SK-N-SH (cell line): ENCODE data around the gene GPRC5C. TPM values are rescaled to one million over a fixed set of nuclear protein-coding genes. Genes with fewer than 3 reads are reported as not detected.

ENCODE experiments used
- CTCF ChIA-PET: fragments of 300-600, 350-600 bp; formaldehyde crosslinking; extraction: SDS; loops from one replicate; lab custom pipeline; 2021; lab: Yijun Ruan, JAX
- POLR2A ChIA-PET: fragments of 350-600 bp; sonication (Branson Sonifier 250); formaldehyde crosslinking; extraction: SDS; loops from one replicate; lab custom pipeline; 2020; ENCODE audit warnings: antibody characterized with exemption, inconsistent platforms; lab: Yijun Ruan, JAX
- DNase-seq: peaks from one replicate; pipeline ENCODE4 v3.0.0; 2012
- H2AFZ ChIP-seq: fragments of 200-600 bp; sonication (generic); 2 replicates; pipeline ENCODE4 v1.8.1; 2016; ENCODE audit warnings: antibody characterized with exemption, mild to moderate bottlenecking, low read depth
- H3F3A ChIP-seq: fragments of 200-600 bp; sonication (generic); replicated peaks from 2 replicates; pipeline ENCODE3; 2016; ENCODE audit warnings: antibody characterized with exemption, mild to moderate bottlenecking; ENCODE audit not compliant: insufficient read depth
- H3K27ac ChIP-seq, 2 experiments: fragments of 200-500 bp in 1 of 2; fragments of 200-600 bp in 1 of 2; sonication (Bioruptor generic) in 1 of 2; sonication (generic), shearing (Covaris generic) in 1 of 2; 2 replicates each; pipeline versions ENCODE4 v1.5.1 to v1.6.1; 2014 to 2016; ENCODE audit warnings: low read depth in 2 of 2, inconsistent platforms in 1 of 2, low read length in 1 of 2, mild to moderate bottlenecking in 1 of 2, mixed read lengths in 1 of 2
- H3K27me3 ChIP-seq: fragments of 200-600 bp; sonication (generic), shearing (Covaris generic); 2 replicates; pipeline ENCODE4 v1.6.1; 2016; ENCODE audit warnings: mixed run types; ENCODE audit not compliant: insufficient read depth
- H3K36me3 ChIP-seq, 2 experiments: fragments of 200-500 bp in 1 of 2; fragments of 200-600 bp in 1 of 2; sonication (Bioruptor generic) in 1 of 2; sonication (generic) in 1 of 2; replicated peaks in 1 of 2; 2 replicates each; pipeline versions ENCODE3 to v1.5.1; 2014 to 2016; ENCODE audit warnings: low read length in 1 of 2, mild to moderate bottlenecking in 1 of 2; ENCODE audit not compliant: insufficient read depth in 2 of 2, control insufficient read depth in 1 of 2
- H3K4me1 ChIP-seq, 2 experiments: fragments of 200-500 bp in 1 of 2; fragments of 200-600 bp in 1 of 2; sonication (Bioruptor generic) in 1 of 2; sonication (generic), shearing (Covaris generic) in 1 of 2; 2 replicates each; pipeline versions ENCODE4 v1.5.1 to v1.6.1; 2014 to 2016; ENCODE audit warnings: low read depth in 1 of 2, low read length in 1 of 2, mixed run types in 1 of 2; ENCODE audit not compliant: insufficient read depth in 2 of 2, control insufficient read depth in 1 of 2
- H3K4me2 ChIP-seq: fragments of 200-600 bp; sonication (generic), shearing (Covaris generic); 2 replicates; pipeline ENCODE4 v1.6.1; 2017; ENCODE audit warnings: mixed run types
- H3K4me3 ChIP-seq, 2 experiments: fragments of 200-500 bp in 1 of 2; fragments of 200-600 bp in 1 of 2; sonication (Bioruptor generic) in 1 of 2; sonication (generic), shearing (Covaris generic) in 1 of 2; 2 replicates each; pipeline versions ENCODE4 v1.5.1 to v1.8.1; 2014 to 2016; ENCODE audit warnings: low read depth in 2 of 2, inconsistent platforms in 1 of 2, low read length in 1 of 2, mild to moderate bottlenecking in 1 of 2, mixed read lengths in 1 of 2, moderate library complexity in 1 of 2
- H3K79me2 ChIP-seq: fragments of 200-600 bp; sonication (generic); 2 replicates; pipeline ENCODE4 v1.8.1; 2017; ENCODE audit warnings: mild to moderate bottlenecking; ENCODE audit not compliant: insufficient read depth
- H3K9ac ChIP-seq: fragments of 200-600 bp; sonication (generic); 2 replicates; pipeline ENCODE4 v1.6.1; 2017; ENCODE audit warnings: mixed run types
- H3K9me2 ChIP-seq: fragments of 200-600 bp; sonication (generic); 2 replicates; pipeline ENCODE4 v1.6.1; 2017; ENCODE audit warnings: mixed run types
- H3K9me3 ChIP-seq: fragments of 200-600 bp; sonication (generic); 2 replicates; pipeline ENCODE4 v1.6.1; 2017; ENCODE audit warnings: mixed run types, mild to moderate bottlenecking, moderate library complexity
- H4K20me1 ChIP-seq: fragments of 200-600 bp; sonication (generic); 2 replicates; pipeline ENCODE4 v1.6.1; 2017; ENCODE audit warnings: mild to moderate bottlenecking, mixed run types; ENCODE audit not compliant: insufficient read depth
- RAD21 ChIP-seq: IDR thresholded peaks from 2 replicates; pipeline ENCODE4 v1.6.1; 2012; ENCODE audit warnings: mild to moderate bottlenecking, low read length
- RCOR1 ChIP-seq: fragments of 150-350 bp; IDR thresholded peaks from 2 replicates; pipeline ENCODE4 v1.6.1; 2017; ENCODE audit warnings: antibody characterized with exemption, low read length
- RXRA ChIP-seq: IDR thresholded peaks from 2 replicates; pipeline ENCODE4 v1.4.0; 2012; ENCODE audit warnings: low read depth, mild to moderate bottlenecking, borderline replicate concordance
- SIN3A ChIP-seq: IDR thresholded peaks from 2 replicates; pipeline ENCODE4 v1.6.1; 2012; ENCODE audit warnings: low read depth, mild to moderate bottlenecking, low read length, moderate library complexity, borderline replicate concordance
- SMC3 ChIP-seq: IDR thresholded peaks from 2 replicates; pipeline ENCODE4 v1.6.1; 2012; ENCODE audit warnings: low read depth, low read length, improper control_type of control experiment
- WGBS: methylation state at CpG from one replicate; pipeline ENCODE4 v1.1.6; 2017; ENCODE audit warnings: low lambda C conversion rate; 5-methylcytosine and 5-hydroxymethylcytosine counted together
- polyA plus RNA-seq, 3 experiments: library from polyadenylated mRNA; depleted of rRNA; stranded (reverse); fragments of >200 nt; gene quantifications; 2 replicates each; pipeline ENCODE4 v1.2.3, GENCODE V29; 2012
- TF ChIP-seq, protein P1 (sequence below): IDR thresholded peaks from 2 replicates; pipeline ENCODE4 v1.4.0; 2012; ENCODE audit warnings: low read depth, borderline replicate concordance
- TF ChIP-seq, protein P2 (sequence below): IDR thresholded peaks from 2 replicates; pipeline ENCODE4 v1.4.0; 2012; ENCODE audit warnings: low read depth, borderline replicate concordance
- TF ChIP-seq, protein P3 (sequence below): IDR thresholded peaks from 2 replicates; pipeline ENCODE4 v1.4.0; 2012; ENCODE audit warnings: low read depth
- TF ChIP-seq, protein P4 (sequence below): IDR thresholded peaks from 2 replicates; pipeline ENCODE4; 2012
- TF ChIP-seq, protein P5 (sequence below): fragments of 200-600 bp; sonication (generic); IDR thresholded peaks from 2 replicates; pipeline ENCODE4 v1.6.1; 2017; ENCODE audit warnings: antibody characterized with exemption, mild to moderate bottlenecking, moderate library complexity
- TF ChIP-seq, protein P6 (sequence below): IDR thresholded peaks from 2 replicates; pipeline ENCODE4 v1.6.1; 2012; ENCODE audit warnings: mild to moderate bottlenecking, low read depth, low read length, moderate library complexity

GPRC5C gene
- polyA plus RNA-seq, 1 of the 3 experiments (the other 2 are of a cell fraction): not detected

DNA sequence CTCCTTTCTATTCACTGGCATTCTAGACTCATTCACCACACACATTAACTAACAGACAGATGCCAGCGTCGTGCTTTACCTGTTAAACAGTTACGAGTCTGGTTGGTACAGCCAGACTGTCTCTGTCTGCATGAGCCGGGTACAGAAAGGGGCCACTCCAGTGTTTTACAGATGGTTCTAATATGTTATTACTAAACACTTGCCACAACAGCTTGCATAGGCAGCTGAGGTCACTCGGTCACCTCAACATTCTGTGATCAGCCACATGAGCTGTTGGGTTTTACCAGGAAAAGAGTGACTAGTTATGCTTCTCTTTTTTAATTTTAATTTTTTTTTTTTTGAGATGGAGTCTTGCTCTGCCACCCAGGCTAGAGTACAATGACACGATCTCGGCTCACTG lies 59.7 kb downstream of the GPRC5C start:
- no peak for DNase-seq
- CTCF ChIA-PET: interaction anchor here (0.6 to 8.8 kb wide), 10 partner anchors 9 to 202 kb away, joined by 3 to 85 read pairs (median 4); partner anchors contain the start of gene GPR142
- H3K36me3 ChIP-seq: no peaks in the 10 kb centered on the region
- H3K4me2 ChIP-seq: no peak overlapping the region
- H3K4me1 ChIP-seq: no peaks in the 10 kb centered on the region
- no peaks in the 10 kb centered on the region for H4K20me1 ChIP-seq
- TF ChIP-seq, protein P1, sequence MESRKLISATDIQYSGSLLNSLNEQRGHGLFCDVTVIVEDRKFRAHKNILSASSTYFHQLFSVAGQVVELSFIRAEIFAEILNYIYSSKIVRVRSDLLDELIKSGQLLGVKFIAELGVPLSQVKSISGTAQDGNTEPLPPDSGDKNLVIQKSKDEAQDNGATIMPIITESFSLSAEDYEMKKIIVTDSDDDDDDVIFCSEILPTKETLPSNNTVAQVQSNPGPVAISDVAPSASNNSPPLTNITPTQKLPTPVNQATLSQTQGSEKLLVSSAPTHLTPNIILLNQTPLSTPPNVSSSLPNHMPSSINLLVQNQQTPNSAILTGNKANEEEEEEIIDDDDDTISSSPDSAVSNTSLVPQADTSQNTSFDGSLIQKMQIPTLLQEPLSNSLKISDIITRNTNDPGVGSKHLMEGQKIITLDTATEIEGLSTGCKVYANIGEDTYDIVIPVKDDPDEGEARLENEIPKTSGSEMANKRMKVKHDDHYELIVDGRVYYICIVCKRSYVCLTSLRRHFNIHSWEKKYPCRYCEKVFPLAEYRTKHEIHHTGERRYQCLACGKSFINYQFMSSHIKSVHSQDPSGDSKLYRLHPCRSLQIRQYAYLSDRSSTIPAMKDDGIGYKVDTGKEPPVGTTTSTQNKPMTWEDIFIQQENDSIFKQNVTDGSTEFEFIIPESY: no peak
- no peak for TF ChIP-seq SIN3A
- TF ChIP-seq RCOR1: no peak
- TF ChIP-seq, protein P2, sequence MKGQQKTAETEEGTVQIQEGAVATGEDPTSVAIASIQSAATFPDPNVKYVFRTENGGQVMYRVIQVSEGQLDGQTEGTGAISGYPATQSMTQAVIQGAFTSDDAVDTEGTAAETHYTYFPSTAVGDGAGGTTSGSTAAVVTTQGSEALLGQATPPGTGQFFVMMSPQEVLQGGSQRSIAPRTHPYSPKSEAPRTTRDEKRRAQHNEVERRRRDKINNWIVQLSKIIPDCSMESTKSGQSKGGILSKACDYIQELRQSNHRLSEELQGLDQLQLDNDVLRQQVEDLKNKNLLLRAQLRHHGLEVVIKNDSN: no peak
- TF ChIP-seq, protein P3, sequence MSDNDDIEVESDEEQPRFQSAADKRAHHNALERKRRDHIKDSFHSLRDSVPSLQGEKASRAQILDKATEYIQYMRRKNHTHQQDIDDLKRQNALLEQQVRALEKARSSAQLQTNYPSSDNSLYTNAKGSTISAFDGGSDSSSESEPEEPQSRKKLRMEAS: no peak
- TF ChIP-seq, protein P4, sequence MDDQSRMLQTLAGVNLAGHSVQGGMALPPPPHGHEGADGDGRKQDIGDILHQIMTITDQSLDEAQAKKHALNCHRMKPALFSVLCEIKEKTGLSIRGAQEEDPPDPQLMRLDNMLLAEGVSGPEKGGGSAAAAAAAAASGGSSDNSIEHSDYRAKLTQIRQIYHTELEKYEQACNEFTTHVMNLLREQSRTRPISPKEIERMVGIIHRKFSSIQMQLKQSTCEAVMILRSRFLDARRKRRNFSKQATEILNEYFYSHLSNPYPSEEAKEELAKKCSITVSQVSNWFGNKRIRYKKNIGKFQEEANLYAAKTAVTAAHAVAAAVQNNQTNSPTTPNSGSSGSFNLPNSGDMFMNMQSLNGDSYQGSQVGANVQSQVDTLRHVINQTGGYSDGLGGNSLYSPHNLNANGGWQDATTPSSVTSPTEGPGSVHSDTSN: no peak
- TF ChIP-seq, all 33 proteins: peak for 0
- WGBS: 30% methylated on average over 7 of the region's 7 CpGs
- Histone ChIP-seq H3K4me3 (no peak overlapping the region), H3K27me3 (no peaks in the 10 kb centered on the region), H3K9me3 (no peaks in the 10 kb centered on the region; the same call in 1 of the 2 replicates), H3K27ac (no peak overlapping the region), H3K79me2 (no peaks in the 10 kb centered on the region), H3K9ac (no peak overlapping the region), H3F3A (no peaks in the 10 kb centered on the region), H2AFZ (no peak overlapping the region), H3K9me2 (no peaks in the 10 kb centered on the region)
- POLR2A ChIA-PET: no interaction called here

DNA sequence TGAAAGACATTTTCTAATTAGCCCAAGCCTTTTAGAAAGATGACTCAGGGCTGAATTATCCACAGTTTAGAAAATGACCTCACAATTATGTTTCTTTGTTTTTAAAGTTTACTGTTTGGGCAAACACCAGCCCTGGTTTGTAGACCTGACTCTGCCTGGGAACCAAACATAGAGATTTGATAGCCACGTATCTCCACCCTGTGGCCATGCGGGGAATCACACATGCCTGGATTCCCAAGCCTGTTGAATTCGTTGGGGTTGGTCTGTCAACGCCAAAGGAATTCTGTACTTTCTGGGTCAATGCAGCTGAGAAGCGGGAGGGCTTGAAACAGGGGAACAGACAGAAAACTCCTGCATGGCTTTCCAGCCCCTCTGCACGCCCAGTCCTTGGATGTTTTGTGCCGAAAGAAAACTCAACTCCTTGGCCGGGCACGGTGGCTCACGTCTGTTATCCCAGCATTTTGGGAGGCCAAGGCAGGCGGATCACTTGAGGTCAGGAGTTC lies 61.5 kb downstream of the GPRC5C start:
- WGBS: 34% methylated on average over 11 of the region's 11 CpGs
- no peaks in the 10 kb centered on the region for H3K27me3 ChIP-seq
- no peak overlapping the region for H3K9ac ChIP-seq
- no peaks in the 10 kb centered on the region for H3F3A ChIP-seq
- H2AFZ ChIP-seq: no peak overlapping the region
- H3K9me2 ChIP-seq: no peaks in the 10 kb centered on the region
- H3K79me2 ChIP-seq: no peaks in the 10 kb centered on the region
- H3K9me3 ChIP-seq: peaks cover 2% of the 10 kb centered on the region; the same call in 1 of the 2 replicates
- no peak overlapping the region for H3K4me2 ChIP-seq
- H3K27ac ChIP-seq: no peak overlapping the region
- H3K4me1 ChIP-seq: no peaks in the 10 kb centered on the region
- CTCF ChIA-PET: interaction anchor here (0.6 to 8.8 kb wide), 25 partner anchors 9 to 192 kb away, joined by 3 to 85 read pairs (median 5); partner anchors contain the start of genes BTBD17, CD300C and GPR142
- no peaks in the 10 kb centered on the region for H3K36me3 ChIP-seq
- H3K4me3 ChIP-seq: no peak overlapping the region; a peak in 1 of 4 replicates
- POLR2A ChIA-PET: no interaction called here
- peak; percentile 81 for DNase-seq
- no peaks in the 10 kb centered on the region for H4K20me1 ChIP-seq
- TF ChIP-seq SMC3: peak; percentile 79
- TF ChIP-seq, protein P3: no peak
- TF ChIP-seq RXRA: no peak
- TF ChIP-seq, protein P1: no peak
- TF ChIP-seq RCOR1: no peak
- TF ChIP-seq RAD21: peak; percentile 94
- TF ChIP-seq, protein P5, sequence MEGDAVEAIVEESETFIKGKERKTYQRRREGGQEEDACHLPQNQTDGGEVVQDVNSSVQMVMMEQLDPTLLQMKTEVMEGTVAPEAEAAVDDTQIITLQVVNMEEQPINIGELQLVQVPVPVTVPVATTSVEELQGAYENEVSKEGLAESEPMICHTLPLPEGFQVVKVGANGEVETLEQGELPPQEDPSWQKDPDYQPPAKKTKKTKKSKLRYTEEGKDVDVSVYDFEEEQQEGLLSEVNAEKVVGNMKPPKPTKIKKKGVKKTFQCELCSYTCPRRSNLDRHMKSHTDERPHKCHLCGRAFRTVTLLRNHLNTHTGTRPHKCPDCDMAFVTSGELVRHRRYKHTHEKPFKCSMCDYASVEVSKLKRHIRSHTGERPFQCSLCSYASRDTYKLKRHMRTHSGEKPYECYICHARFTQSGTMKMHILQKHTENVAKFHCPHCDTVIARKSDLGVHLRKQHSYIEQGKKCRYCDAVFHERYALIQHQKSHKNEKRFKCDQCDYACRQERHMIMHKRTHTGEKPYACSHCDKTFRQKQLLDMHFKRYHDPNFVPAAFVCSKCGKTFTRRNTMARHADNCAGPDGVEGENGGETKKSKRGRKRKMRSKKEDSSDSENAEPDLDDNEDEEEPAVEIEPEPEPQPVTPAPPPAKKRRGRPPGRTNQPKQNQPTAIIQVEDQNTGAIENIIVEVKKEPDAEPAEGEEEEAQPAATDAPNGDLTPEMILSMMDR: peak; percentile 74
- TF ChIP-seq, protein P6, sequence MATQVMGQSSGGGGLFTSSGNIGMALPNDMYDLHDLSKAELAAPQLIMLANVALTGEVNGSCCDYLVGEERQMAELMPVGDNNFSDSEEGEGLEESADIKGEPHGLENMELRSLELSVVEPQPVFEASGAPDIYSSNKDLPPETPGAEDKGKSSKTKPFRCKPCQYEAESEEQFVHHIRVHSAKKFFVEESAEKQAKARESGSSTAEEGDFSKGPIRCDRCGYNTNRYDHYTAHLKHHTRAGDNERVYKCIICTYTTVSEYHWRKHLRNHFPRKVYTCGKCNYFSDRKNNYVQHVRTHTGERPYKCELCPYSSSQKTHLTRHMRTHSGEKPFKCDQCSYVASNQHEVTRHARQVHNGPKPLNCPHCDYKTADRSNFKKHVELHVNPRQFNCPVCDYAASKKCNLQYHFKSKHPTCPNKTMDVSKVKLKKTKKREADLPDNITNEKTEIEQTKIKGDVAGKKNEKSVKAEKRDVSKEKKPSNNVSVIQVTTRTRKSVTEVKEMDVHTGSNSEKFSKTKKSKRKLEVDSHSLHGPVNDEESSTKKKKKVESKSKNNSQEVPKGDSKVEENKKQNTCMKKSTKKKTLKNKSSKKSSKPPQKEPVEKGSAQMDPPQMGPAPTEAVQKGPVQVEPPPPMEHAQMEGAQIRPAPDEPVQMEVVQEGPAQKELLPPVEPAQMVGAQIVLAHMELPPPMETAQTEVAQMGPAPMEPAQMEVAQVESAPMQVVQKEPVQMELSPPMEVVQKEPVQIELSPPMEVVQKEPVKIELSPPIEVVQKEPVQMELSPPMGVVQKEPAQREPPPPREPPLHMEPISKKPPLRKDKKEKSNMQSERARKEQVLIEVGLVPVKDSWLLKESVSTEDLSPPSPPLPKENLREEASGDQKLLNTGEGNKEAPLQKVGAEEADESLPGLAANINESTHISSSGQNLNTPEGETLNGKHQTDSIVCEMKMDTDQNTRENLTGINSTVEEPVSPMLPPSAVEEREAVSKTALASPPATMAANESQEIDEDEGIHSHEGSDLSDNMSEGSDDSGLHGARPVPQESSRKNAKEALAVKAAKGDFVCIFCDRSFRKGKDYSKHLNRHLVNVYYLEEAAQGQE: no peak
